ENCODE data around the gene HOXC13.

- TF ChIP-seq, protein P1, sequence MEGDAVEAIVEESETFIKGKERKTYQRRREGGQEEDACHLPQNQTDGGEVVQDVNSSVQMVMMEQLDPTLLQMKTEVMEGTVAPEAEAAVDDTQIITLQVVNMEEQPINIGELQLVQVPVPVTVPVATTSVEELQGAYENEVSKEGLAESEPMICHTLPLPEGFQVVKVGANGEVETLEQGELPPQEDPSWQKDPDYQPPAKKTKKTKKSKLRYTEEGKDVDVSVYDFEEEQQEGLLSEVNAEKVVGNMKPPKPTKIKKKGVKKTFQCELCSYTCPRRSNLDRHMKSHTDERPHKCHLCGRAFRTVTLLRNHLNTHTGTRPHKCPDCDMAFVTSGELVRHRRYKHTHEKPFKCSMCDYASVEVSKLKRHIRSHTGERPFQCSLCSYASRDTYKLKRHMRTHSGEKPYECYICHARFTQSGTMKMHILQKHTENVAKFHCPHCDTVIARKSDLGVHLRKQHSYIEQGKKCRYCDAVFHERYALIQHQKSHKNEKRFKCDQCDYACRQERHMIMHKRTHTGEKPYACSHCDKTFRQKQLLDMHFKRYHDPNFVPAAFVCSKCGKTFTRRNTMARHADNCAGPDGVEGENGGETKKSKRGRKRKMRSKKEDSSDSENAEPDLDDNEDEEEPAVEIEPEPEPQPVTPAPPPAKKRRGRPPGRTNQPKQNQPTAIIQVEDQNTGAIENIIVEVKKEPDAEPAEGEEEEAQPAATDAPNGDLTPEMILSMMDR (IDR thresholded peaks at IDR 0.05) = no peak
- TF ChIP-seq TCF7 (CRISPR knock-in tag; IDR thresholded peaks at IDR 0.05; ENCODE audit: low read depth) (no peak), SP1 (CRISPR knock-in tag; conservative IDR thresholded peaks at IDR 0.05) (no peak), ZNF138 (CRISPR knock-in tag; conservative IDR thresholded peaks at IDR 0.05) (no peak), E2F4 (CRISPR knock-in tag; IDR thresholded peaks at IDR 0.05; ENCODE audit: borderline replicate concordance, low read depth) (no peak), FOXJ3 (CRISPR knock-in tag; IDR thresholded peaks at IDR 0.05; ENCODE audit: borderline replicate concordance) (no peak), TEAD1 (CRISPR knock-in tag; IDR thresholded peaks at IDR 0.05) (no peak), TEAD4 (CRISPR knock-in tag; IDR thresholded peaks at IDR 0.05) (no peak), PRRX2 (CRISPR knock-in tag; IDR thresholded peaks at IDR 0.05) (no peak), ZBTB21 (CRISPR knock-in tag; IDR thresholded peaks at IDR 0.05; ENCODE audit: borderline replicate concordance) (no peak)
- TF ChIP-seq, protein P2, sequence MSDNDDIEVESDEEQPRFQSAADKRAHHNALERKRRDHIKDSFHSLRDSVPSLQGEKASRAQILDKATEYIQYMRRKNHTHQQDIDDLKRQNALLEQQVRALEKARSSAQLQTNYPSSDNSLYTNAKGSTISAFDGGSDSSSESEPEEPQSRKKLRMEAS (CRISPR knock-in tag; IDR thresholded peaks at IDR 0.05) = no peak
- TF ChIP-seq, protein P3, sequence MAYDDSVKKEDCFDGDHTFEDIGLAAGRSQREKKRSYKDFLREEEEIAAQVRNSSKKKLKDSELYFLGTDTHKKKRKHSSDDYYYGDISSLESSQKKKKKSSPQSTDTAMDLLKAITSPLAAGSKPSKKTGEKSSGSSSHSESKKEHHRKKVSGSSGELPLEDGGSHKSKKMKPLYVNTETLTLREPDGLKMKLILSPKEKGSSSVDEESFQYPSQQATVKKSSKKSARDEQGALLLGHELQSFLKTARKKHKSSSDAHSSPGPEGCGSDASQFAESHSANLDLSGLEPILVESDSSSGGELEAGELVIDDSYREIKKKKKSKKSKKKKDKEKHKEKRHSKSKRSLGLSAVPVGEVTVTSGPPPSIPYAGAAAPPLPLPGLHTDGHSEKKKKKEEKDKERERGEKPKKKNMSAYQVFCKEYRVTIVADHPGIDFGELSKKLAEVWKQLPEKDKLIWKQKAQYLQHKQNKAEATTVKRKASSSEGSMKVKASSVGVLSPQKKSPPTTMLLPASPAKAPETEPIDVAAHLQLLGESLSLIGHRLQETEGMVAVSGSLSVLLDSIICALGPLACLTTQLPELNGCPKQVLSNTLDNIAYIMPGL (CRISPR knock-in tag; IDR thresholded peaks at IDR 0.05) = no peak
Observed at GRCh38 chr12:53967421-53967925, 28.8 kb downstream of the HOXC13 start.
